Umbilical cord (tissue), 2 donors: ENCODE measurements around the gene CNNM1. TPM values are rescaled to one million over a fixed set of nuclear protein-coding genes. Genes with fewer than 3 reads are reported as not detected.

Source experiments
- DNase-seq: peaks from one replicate; pipeline ENCODE4 v3.0.0-alpha.2; 2015; ENCODE audit warnings: low spot score
- total RNA-seq: library from RNA; depleted of rRNA; stranded (reverse); fragments of >200 nt; gene quantifications from one replicate; pipeline ENCODE4 v1.2.3, GENCODE V29; 2014; ENCODE audit warnings: low replicate concordance; ENCODE audit not compliant: insufficient read depth

CNNM1 gene
- total RNA-seq, result 0.72 TPM

GRCh38 chr10:99329304-99329553 lies at the start of gene CNNM1:
Gene CNNM1, plus strand, starts transcription at chr10:99329356. Its CDS starts 32 bp downstream, at chr10:99329388.
- DNase-seq, result peak; percentile 36

GRCh38 chr10:99279626-99280111 lies 49.5 kb upstream of the CNNM1 start:
- peak; percentile 87 for DNase-seq

DNA sequence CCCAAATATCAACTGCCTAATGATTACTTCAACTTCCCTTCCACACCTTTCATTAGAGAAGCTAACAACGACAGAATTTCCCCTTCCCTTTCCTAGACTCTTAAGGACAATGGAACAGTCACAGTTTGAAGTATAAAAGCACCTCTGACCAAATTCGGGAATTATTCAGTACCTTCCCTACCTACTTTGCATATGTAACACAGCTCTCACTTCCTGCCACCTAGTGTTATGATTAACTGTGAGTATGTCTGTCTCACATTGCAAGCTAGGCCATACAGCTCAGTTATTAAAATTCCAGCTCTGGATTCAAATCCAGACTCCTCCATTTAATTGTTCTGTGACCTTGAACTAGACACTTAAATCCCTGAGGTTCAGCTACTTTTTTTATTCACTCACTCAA lies 48.7 kb upstream of the CNNM1 start:
- DNase-seq, result no peak

DNA sequence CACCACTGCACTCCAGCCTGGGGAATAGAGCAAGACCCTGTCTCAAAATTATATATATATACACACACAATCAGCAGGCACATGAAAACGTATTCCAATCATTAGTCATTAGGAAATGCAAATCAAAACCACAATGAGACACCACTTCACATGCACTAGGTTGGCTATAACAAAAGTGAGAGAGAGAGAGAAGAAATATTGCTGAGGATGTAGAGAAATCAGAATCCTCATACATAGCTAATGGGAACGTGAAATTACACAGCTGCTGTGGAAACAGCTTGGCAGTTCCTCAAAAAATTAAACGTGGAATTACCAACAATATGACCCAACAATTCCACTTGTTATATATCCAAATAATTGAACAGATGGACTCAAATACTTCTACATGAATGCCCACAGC lies 43.3 kb upstream of the CNNM1 start:
- no peak for DNase-seq

DNA sequence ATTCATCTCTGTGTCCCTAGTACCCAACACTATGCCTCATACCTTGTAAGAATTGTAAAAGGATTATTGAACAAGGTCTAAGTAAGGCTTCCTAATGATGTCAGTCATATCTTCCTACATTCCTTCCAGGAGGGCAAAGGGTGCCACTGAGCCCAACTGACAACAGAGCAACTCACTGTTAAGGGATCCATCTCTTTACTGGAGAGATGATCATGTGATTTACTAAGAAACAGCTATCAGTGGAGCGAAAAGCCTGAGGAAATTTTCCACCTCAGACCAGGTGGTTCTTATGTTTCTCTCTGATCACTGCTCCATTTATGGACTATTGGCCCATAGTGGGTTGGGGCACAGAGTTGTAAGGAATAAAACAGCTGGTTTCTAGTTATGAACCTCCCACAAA lies 38.9 kb upstream of the CNNM1 start:
- no peak for DNase-seq

- DNase-seq, result peak; percentile 40
These were observed 37.0 kb upstream of the CNNM1 start for GRCh38 chr10:99292159-99292558.

GRCh38 chr10:99296605-99297004 lies 32.6 kb upstream of the CNNM1 start:
- DNase-seq, result no peak

- DNase-seq, result no peak
These were observed 32.1 kb upstream of the CNNM1 start for GRCh38 chr10:99297033-99297432.

DNA sequence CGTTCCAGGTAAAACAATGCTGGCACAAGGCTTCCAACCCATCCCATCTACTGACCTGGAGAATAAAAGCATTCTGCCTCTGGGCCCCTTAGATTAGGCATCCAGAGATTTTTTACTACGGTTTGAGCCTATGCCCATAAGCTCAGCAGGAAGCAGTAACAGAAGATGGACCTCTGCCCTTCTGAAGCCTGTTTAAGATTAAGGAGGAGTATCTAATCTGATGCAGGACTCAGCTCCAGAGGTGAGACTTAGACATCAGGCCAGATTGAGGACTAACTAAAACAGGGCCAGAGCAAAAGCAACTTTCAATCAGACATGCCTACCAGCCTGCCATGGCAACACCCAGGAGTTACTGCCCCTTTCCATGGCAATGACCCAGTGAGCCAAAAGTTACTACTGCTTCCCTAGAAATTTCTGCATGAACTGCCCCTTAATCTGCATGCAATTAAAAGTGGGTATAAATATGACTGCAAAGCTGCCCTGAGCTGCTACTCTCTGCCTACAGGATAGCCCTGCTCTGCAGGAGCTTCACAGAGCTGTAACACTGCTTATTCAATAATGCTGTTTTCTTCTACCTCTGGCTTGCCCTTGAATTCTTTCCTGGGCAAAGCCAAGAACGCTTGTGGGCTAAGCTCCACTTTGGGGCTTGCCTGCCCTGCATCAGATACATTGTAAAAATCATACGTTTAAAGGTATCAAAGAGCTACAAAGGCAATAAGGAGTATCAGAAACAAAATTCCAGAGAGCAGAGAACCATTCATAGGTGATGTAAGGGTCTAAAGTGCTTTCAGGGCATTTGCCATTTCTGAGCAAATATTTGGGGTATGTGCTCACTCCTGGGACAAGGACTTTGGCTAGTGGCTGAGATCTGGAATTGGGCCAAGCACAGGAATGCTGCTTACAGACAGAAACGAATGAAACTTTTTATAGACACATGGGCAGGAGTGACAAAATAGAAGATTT lies 25.0 kb upstream of the CNNM1 start:
- peak; percentile 34 for DNase-seq

- DNase-seq, result no peak
These were observed 24.3 kb upstream of the CNNM1 start for GRCh38 chr10:99304862-99305229.

- DNase-seq, result no peak
These were observed 16.7 kb upstream of the CNNM1 start for GRCh38 chr10:99312501-99312900.

DNA sequence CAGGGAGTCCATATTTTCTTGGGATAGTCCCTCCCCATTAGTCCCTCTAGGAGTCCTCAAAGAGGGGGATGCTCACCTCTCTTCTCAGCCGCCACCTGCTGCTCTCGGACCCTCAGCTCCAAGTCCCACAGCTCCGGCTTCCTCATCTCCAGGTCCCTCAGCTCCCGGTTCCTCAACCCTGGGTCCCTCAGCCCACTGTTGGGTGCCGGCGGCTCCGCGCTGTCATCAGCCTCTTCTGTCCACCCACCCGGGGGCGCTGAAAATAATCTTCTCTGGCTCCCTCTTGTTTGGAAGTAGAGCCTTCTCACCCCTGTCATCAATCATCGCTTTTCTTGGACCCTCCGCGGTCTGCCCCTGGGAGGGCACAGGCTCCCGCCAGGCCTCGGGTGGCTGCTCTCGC lies 13.3 kb upstream of the CNNM1 start:
- no peak for DNase-seq

- no peak for DNase-seq
These were observed 12.8 kb upstream of the CNNM1 start for GRCh38 chr10:99316374-99316773.

DNA sequence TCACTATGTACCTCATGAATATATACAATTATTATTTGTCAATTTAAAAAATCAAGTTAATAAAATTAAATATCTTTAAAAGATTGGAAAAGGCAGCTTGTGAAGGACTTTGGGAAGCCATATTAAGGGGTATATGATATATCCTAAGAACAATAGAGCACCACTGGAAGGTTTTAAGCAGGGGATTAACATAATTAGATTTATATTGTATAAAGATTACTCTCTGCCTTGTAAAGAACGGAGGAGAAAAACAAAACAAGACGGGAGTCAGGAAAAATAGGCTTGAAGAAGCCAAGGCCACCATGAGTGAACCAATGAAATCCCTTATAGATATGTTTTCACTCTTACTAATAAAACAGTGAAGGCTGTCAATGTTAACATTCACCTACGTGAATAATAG lies 11.1 kb upstream of the CNNM1 start:
- no peak for DNase-seq

GRCh38 chr10:99318475-99318874 lies 10.7 kb upstream of the CNNM1 start:
- DNase-seq, result no peak

DNA sequence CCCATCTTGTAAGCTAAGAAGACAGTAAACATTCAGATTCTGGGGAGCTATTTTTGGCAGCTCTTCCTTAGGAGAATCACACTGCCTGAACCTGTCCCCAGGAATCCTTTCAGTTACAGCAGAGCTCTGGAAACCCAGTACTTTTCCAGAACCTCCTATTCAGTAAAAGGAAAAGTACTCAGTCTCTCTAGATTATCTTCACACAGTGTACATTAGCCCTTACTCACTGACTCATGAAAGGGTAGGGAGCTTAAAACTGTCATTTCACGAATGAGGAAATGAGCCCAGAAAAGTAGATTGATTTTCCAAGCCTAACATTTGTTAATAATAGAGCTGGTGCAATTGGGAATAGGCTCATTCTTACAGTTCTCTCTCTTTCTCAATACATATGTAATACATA lies 3.9 kb upstream of the CNNM1 start:
- DNase-seq, result no peak

DNA sequence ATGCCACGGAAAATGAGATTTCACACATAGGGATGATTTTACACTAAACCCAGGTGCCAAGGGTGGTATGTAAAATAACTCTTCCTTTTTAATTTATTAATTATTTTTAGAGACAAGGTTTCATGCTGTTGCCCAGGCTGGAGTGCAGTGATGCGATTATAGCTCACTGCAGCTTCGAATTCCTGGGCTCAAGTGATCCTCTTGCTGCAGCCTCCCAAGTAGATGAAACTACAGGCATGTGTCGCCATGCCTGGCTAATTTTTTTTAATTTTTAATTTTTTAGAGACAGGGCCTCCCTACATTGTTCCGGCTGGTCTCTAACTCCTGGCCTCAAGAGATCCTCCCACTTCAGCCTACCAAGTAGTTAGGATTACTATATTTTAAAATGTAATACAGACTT lies 2.3 kb upstream of the CNNM1 start:
- DNase-seq, result no peak

DNA sequence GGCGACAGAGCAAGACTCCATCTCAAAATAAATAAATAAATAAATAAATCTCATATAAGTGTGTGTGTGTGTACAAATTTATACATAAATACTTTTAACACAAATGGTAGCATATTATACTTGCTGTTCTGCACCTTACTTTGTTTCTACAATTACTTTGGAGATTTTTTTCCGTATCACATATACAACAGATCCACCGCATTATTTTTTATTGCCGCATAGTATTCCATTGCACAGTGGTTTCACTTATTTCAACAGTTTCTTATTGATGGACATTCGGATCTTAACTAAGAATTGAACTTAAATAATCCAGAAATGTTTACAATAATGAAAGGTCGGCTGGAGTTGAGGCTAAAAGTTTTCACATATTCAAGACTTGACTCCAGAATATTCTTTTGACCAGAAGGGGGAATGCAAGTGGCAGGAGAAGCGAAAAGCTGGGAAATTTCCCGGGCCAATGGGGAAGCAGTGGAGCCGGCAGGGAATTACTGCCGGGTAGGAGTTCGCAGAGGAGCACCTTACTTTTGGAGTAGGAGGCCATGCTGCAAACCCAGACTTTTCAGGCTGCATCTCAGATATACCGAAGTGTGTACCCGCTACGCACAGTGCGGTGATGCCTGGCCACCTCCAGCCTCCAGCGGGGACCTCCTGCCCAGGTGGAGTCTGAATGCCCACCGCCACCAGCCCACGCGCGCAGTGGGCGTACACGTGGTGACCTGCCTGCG lies 415 bp upstream of the CNNM1 start:
- peak; percentile 13 for DNase-seq

GRCh38 chr10:99329554-99330346 lies 594 bp downstream of the CNNM1 start:
- peak; percentile 17 for DNase-seq

- no peak for DNase-seq
These were observed 1.3 kb downstream of the CNNM1 start for GRCh38 chr10:99330347-99330924.

GRCh38 chr10:99331207-99331803 lies 2.1 kb downstream of the CNNM1 start:
- peak; percentile 56 for DNase-seq
